Activated CD8-positive, alpha-beta T cell treated with anti-CD3 and anti-CD28 coated beads for 36 hours (primary cell): ENCODE results near the gene PTPRN2. TPM values are rescaled to one million over a fixed set of nuclear protein-coding genes. Genes with fewer than 3 reads are reported as not detected.

Experiments
- ATAC-seq: fragments of 200-7000 bp; cut with Tn5 transposase; one replicate; pipeline ENCODE4 v1.10.0; 2021; ENCODE audit warnings: mild to moderate bottlenecking, moderate library complexity
- CTCF ChIA-PET: fragments of 350-600 bp; sonication (Branson Sonifier 250); formaldehyde crosslinking; loops from one replicate; lab custom pipeline; 2021; ENCODE audit warnings: antibody characterized with exemption; lab: Charles Lee
- POLR2A ChIA-PET: fragments of 350-600 bp; sonication (Branson Sonifier 250); formaldehyde crosslinking; loops from one replicate; lab custom pipeline; 2021; ENCODE audit warnings: antibody characterized with exemption; lab: Charles Lee
- DNase-seq: peaks from one replicate; pipeline ENCODE4 v3.0.0-alpha.2; 2020
- H3K27ac Mint-ChIP-seq: one replicate; pipeline ENCODE4 v1.8.0; 2021; ENCODE audit warnings: mild to moderate bottlenecking, mixed read lengths
- H3K27me3 Mint-ChIP-seq: one replicate; pipeline ENCODE4 v1.8.0; 2021; ENCODE audit warnings: mixed read lengths
- H3K36me3 Mint-ChIP-seq: one replicate; pipeline ENCODE4 v1.8.0; 2021; ENCODE audit warnings: low read depth, mixed read lengths
- H3K4me1 Mint-ChIP-seq: one replicate; pipeline ENCODE4 v1.8.0; 2021; ENCODE audit warnings: low read depth, mixed read lengths
- H3K4me3 Mint-ChIP-seq: one replicate; pipeline ENCODE4 v1.8.0; 2021; ENCODE audit warnings: mild to moderate bottlenecking, moderate library complexity, mixed read lengths
- H3K9me3 Mint-ChIP-seq: one replicate; pipeline ENCODE4 v1.8.0; 2021; ENCODE audit warnings: mixed read lengths
- CTCF ChIP-seq: fragments of 200-600 bp; IDR thresholded peaks from one replicate; pipeline ENCODE4 v1.8.0; 2022; ENCODE audit warnings: antibody characterized with exemption, mild to moderate bottlenecking
- intact Hi-C: fragments of 100-400 bp; cut with micrococcal nuclease; formaldehyde crosslinking; loops from one replicate; pipeline ENCODE4 v1.10.0; 2022
- total RNA-seq, 2 experiments: library from RNA; stranded (reverse); gene quantifications; one replicate each; pipeline ENCODE4 v1.2.3, GENCODE V29; 2021

Gene PTPRN2
- total RNA-seq, 2 experiments from 2014 or later = 0.49 to 0.65 TPM

GRCh38 chr7:157567666-157568065 lies 1020.0 kb downstream of the PTPRN2 start:
- TF ChIP-seq CTCF = no peak
- Mint-ChIP-seq H3K27ac (no peak overlapping the region), H3K36me3 (no peaks in the 10 kb centered on the region), H3K27me3 (no peaks in the 10 kb centered on the region), H3K9me3 (no peaks in the 10 kb centered on the region), H3K4me3 (peak overlapping the region; percentile 78), H3K4me1 (peaks cover 29% of the 10 kb centered on the region)
- ChIA-PET POLR2A (no interaction called here), CTCF (interaction anchor here (1.1 kb wide), 1 partner anchor 15 kb away, joined by 3 read pairs; no protein-coding TSS in a partner anchor)
- DNase-seq = no peak
- ATAC-seq = no peak
- intact Hi-C loops = no loop called here

- no peaks in the 10 kb centered on the region for H3K9me3 Mint-ChIP-seq
- CTCF ChIA-PET = interaction anchor here (1.1 kb wide), 1 partner anchor 14 kb away, joined by 3 read pairs; no protein-coding TSS in a partner anchor
- no peak overlapping the region for H3K27ac Mint-ChIP-seq
- no peak overlapping the region for H3K4me3 Mint-ChIP-seq
- DNase-seq (no peak), ATAC-seq (no peak)
- H3K36me3 Mint-ChIP-seq = no peaks in the 10 kb centered on the region
- TF ChIP-seq CTCF = no peak
- intact Hi-C loops = no loop called here
- POLR2A ChIA-PET = no interaction called here
- peaks cover 28% of the 10 kb centered on the region for H3K4me1 Mint-ChIP-seq
- no peaks in the 10 kb centered on the region for H3K27me3 Mint-ChIP-seq
Measured at GRCh38 chr7:157566631-157567006, 1021.0 kb downstream of the PTPRN2 start.

- H3K4me3 Mint-ChIP-seq = no peak overlapping the region
- H3K36me3 Mint-ChIP-seq = no peaks in the 10 kb centered on the region
- no peak for TF ChIP-seq CTCF
- CTCF ChIA-PET = no interaction called here
- DNase-seq (no peak), ATAC-seq (no peak)
- H3K27ac Mint-ChIP-seq = no peak overlapping the region
- POLR2A ChIA-PET = no interaction called here
- no peaks in the 10 kb centered on the region for H3K27me3 Mint-ChIP-seq
- no peaks in the 10 kb centered on the region for H3K9me3 Mint-ChIP-seq
- intact Hi-C loops = no loop called here
- peaks cover 28% of the 10 kb centered on the region for H3K4me1 Mint-ChIP-seq
Measured at GRCh38 chr7:157565981-157566630, 1021.5 kb downstream of the PTPRN2 start.

- POLR2A ChIA-PET = no interaction called here
- H3K4me3 Mint-ChIP-seq = no peak overlapping the region
Measured at GRCh38 chr7:157565201-157565626, 1022.4 kb downstream of the PTPRN2 start.

More at GRCh38 chr7:157565201-157565626, 1022.4 kb downstream of the PTPRN2 start:
- intact Hi-C loops = no loop called here
- no peak overlapping the region for H3K27ac Mint-ChIP-seq
- DNase-seq (no peak), ATAC-seq (no peak)
- H3K4me1 Mint-ChIP-seq = peaks cover 23% of the 10 kb centered on the region
- H3K27me3 Mint-ChIP-seq = no peaks in the 10 kb centered on the region
- no peaks in the 10 kb centered on the region for H3K9me3 Mint-ChIP-seq
- CTCF ChIA-PET = no interaction called here
- TF ChIP-seq CTCF = no peak
- H3K36me3 Mint-ChIP-seq = no peaks in the 10 kb centered on the region
